HG03354 (cell line): ENCODE data around the gene TEAD1.

ENCODE experiments used
- ATAC-seq: cut with Tn5 transposase; IDR thresholded peaks from one replicate; pipeline ENCODE4 v1.9.1; 2021; ENCODE audit warnings: mild to moderate bottlenecking; ENCODE audit not compliant: unreplicated experiment, poor library complexity, severe bottlenecking

Gene TEAD1

DNA sequence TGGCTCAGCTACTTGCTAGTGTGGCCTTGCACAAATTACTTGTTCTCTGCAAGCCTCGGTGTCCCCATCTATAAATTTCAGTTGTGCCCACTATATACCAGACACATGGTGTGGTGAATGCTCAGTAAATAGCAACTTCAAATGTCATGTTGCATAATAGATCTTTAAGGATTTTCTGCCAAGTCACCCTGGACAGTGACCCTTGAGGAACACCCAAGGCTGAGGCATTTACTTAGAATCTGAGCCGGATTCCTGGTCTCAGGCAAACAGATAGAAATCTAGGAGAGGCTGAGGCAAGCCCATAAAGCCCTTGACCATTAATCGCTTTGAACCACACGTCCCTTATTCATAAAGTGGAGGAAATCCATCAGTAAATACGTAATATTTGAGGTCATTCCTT, 9.7 kb downstream of the TEAD1 start:
- no peak for ATAC-seq

- no peak for ATAC-seq
Measured at GRCh38 chr11:12684315-12684714, 10.1 kb downstream of the TEAD1 start.

DNA sequence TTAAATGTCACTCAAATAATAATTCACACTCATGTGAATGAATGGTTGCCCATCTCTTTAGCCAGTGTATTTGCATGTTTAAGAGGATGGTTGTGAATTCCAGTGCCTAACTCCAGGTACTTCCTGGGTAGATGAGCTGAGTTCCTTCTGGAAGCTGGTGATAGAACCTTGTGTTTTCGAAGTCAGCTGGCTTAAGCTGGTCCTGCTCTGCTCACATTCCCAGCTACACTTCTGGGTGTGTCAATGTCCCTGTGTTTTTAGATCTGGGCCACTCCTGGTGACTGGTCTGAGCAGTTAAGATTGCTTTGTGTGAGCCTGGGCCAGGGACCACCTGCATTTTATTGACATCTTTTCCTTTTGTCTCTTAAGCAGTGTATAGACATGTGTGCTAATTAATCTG, 10.6 kb downstream of the TEAD1 start:
- no peak for ATAC-seq

DNA sequence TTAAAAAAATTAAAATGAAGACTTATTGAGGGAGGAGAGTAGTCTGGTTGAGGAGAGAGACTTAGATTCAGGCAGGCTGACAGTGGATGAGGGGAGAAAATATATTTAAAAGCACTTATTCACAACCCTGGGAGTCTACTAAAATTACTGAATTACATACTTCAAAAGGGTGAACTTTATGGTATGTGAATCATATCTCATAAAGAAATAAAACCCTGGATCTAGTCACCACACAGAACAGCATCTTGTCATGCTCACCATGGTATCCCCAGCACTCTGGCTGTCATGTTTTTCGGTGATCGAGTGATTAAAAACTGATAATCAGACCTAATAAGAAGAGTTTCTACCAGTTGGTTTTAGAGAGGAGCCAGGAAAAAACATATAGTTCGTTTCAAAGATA, 11.0 kb downstream of the TEAD1 start:
- no peak for ATAC-seq

GRCh38 chr11:12686246-12687060, 12.2 kb downstream of the TEAD1 start:
- ATAC-seq = no peak

DNA sequence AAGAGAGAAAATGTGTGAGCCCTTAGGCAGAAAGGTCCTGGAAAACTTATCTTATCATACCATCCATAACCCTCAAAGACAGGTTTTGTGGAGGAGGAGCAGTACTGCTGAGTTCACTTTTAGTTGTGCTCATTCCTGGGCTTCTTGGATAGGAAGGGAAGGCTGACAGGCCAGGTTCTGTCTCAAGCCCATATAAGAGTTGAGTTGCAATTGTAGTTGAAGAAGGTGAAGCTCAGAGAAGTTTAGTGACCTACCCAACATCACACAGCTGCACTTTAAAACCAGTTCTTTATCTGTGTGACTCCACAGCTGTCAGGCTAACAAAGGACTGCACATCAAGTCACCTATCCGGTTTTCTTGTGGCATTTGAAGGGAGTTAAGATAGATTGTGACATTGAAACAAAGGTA, 13.0 kb downstream of the TEAD1 start:
- ATAC-seq = no peak

- ATAC-seq = no peak
Measured at GRCh38 chr11:12687740-12688139, 13.5 kb downstream of the TEAD1 start.

DNA sequence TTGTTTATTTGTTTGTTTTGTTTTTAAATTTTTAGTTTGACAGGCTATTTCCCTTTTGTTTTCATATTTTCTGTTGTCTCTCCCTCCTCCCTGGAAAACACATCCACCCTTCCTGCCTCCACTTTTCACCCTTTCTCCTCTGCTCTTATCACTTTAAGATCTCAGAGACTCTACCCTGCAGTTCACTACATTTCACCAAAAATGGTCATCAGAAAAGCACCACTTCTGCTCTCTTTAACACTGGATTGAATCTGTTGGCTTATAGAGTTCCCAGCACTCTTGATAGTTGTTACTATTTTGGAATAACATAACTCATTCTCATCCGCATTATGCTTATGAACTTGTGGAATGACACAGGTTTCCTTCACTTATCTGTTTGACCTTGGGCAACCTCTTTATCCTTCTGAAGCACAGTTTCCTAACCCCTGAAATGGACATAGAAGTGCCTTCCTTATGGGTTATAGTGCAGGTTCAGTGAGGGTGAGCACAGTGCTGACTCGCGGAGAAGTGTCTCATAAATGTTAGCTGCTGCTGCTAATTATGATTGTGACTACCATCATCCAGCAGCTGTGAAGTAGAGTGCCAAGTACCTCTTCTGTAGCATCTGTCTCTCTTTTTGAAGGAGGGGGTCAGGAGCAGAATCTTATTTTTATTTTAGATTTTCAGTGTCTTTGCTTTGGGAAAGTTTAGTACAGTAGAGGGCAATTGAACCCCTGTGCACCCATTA, 15.0 kb downstream of the TEAD1 start:
- no peak for ATAC-seq

- ATAC-seq = no peak
Measured at GRCh38 chr11:12690663-12691062, 16.4 kb downstream of the TEAD1 start.

DNA sequence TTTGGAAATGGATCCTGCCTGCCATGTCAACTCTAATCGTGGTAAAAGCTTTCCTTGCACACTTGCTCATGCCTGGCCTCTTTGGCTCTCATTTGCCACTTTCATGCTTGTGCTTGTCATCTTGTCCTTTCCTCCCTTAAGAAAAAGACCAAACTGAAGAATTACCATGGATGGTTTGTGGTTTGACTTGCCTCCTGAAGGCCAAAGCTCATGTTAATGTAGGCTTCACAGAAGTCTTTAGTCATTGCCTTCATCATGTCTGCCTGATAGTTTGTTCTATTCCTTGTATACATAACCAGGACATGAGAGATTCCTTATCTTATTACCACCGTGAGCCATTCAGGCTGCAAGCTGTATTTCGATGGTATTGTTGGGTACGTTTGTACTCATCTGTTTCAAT, 17.3 kb downstream of the TEAD1 start:
- ATAC-seq = no peak

- no peak for ATAC-seq
Measured at GRCh38 chr11:12692229-12693075, 18.2 kb downstream of the TEAD1 start.

- no peak for ATAC-seq
Measured at GRCh38 chr11:12693094-12693478, 18.9 kb downstream of the TEAD1 start.

DNA sequence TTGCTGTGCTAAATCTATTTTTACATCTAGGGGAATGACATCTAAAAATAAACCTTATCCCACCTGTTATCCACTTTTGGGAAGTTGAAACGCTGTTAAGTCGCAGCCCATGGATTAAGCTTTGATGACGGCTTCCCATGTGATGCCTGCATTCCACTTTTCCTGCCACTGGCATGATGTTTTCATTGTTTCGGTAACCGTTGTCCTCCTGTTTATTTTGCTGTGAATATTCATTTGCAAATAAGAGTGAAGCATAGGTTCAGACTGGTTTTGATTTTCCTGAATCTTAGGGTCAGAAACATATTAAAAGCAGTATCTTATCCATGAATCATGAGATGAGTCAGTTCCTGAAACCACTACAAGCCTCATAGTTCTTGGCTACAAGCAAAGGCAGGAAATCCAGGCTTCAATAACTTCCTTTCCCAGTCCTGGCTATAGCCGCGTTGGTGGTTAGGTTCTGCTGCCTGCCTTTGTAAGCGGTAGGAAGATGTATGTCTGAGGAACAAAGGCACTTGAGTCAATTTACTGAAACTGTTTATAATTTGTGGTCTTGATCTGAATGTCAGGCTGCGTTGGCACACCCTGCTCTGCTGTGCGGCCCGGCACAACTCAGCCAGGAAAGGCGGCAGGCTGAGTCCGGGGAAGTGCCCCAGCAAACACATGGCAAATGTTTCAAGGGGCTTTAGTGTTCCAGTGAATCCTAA, 19.4 kb downstream of the TEAD1 start:
- no peak for ATAC-seq

- no peak for ATAC-seq
Measured at GRCh38 chr11:12694183-12694531, 19.9 kb downstream of the TEAD1 start.

DNA sequence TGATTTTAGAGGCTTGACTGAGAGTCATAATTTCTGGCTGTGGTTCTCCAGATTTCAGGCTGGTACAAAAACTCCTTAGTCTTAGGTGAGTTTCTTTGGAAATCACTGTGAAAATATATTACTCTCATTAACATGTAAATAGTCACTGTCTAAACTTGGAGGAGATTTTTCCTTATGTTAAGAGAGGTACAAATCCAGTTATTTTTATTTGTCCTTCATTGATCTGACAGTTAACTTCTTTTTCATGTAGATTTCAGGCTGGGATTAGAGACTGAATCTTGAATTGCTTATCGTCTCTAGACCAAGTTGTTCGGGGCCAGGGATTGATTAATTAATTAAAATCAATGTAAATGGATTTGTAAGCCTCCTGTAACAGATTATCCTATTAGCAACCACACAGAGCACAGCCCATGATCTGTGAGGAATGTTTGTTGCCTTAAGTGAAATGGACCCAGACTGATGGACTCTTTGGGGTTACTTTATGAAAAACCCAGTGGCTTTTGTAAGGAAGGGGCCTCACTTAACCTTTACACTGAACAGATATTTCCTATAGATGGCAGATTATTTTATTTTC, 21.1 kb downstream of the TEAD1 start:
- ATAC-seq = no peak

DNA sequence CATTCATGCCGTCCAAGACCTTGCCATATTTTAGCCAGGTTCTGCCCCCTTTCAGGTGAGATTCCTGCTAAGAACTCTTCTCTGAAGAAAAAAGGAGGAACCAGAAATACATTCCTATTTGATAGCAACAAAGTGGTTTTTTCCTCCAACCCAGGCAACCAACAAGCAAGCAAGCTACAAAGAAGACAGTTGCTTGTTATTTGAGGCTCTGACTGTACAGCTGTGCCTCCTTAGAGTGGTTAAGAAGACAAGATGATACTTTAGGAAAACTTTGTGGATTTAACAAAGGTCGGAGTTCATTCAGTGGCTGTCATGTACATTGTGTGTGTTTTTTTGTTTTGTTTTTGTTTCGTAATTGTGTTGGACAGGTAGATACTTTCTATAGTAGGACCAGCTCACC, 21.7 kb downstream of the TEAD1 start:
- ATAC-seq = no peak

DNA sequence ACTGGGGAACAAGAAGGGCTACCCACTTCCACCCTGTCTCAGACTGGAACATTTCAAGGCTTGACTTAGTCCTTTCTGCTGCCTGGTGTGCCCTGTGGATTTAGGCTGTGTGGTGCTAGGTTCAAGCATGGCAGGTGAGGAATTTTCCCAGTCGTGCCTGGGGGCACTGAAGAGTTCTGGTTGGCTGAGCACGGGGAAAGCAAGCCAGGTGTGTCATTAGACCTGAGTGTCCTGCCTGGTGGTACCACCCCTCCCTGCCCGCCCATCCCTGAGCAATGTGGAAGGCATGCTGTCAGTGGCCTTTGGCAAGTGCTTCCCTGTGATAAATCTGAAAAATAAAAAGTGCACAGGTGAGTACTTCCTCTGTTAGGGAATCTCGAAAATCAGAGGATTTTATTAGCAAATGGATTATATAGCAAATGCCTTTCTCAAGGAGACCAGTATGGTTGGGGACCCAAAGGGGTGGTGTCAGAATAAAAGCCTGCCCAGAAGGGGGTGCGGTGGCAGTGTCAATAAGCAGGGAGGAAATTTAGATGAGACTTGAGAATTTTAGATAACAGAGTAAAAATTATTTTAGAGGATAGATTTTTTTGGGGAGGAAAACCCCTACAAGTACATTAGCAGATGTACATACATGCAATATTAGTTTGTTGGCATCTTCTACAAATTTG, 22.8 kb downstream of the TEAD1 start:
- no peak for ATAC-seq

DNA sequence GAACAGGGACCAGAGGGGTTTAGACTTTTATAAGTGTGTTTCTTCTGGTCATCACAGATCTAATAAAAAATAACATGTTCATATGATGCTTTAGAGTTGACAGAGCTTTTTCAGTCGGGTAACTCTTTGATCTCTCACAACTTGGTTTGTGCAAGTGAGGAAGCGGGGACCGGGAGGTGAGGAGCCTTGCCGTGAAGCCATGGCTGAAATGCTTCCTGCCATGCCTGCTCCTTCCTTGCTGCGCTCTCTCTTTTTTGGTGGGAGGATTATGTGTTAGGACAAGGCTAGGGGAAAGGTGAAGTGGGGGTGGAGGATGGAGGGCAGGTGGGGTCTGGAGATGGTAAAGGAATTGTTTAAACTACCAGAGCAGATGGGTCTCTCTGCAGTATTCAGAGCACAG, 23.8 kb downstream of the TEAD1 start:
- ATAC-seq = no peak
